Kasumi-1 (cell line): Measurements from ENCODE around the gene EBF3.
A peak's percentile ranks its signal among the peaks of the same experiment; 100 is the strongest.

Source experiments
- DNase-seq, 2 experiments: peaks; one replicate each; lab custom pipeline; 2025; lab: John Stamatoyannopoulos, UW

EBF3 gene

GRCh38 chr10:129833994-129834739, 129.9 kb downstream of the EBF3 start:
- DNase-seq, result no peak

GRCh38 chr10:129833468-129833950, 130.6 kb downstream of the EBF3 start:
- DNase-seq, result no peak

GRCh38 chr10:129832573-129833467, 131.3 kb downstream of the EBF3 start:
- DNase-seq, result no peak

GRCh38 chr10:129831150-129831549, 132.9 kb downstream of the EBF3 start:
- DNase-seq, result no peak

GRCh38 chr10:129825826-129826225, 138.2 kb downstream of the EBF3 start:
- no peak for DNase-seq

GRCh38 chr10:129825221-129825620, 138.9 kb downstream of the EBF3 start:
- no peak for DNase-seq

GRCh38 chr10:129820451-129820850, 143.6 kb downstream of the EBF3 start:
- no peak for DNase-seq

GRCh38 chr10:129816656-129817045, 147.4 kb downstream of the EBF3 start:
- no peak for DNase-seq

- no peak for DNase-seq
Observed at GRCh38 chr10:129815898-129816655, 148.0 kb downstream of the EBF3 start.

- no peak for DNase-seq
Observed at GRCh38 chr10:129814681-129815646, 149.1 kb downstream of the EBF3 start.

GRCh38 chr10:129812398-129812797, 151.7 kb downstream of the EBF3 start:
- DNase-seq, result no peak

- no peak for DNase-seq
Observed at GRCh38 chr10:129811208-129811607, 152.9 kb downstream of the EBF3 start.

GRCh38 chr10:129809841-129810240, 154.2 kb downstream of the EBF3 start:
- no peak for DNase-seq

GRCh38 chr10:129809431-129809830, 154.6 kb downstream of the EBF3 start:
- no peak for DNase-seq

- no peak for DNase-seq
Observed at GRCh38 chr10:129808092-129808983, 155.7 kb downstream of the EBF3 start.

GRCh38 chr10:129807211-129807610, 156.9 kb downstream of the EBF3 start:
- no peak for DNase-seq

GRCh38 chr10:129800796-129801340, 163.2 kb downstream of the EBF3 start:
- DNase-seq, result no peak

GRCh38 chr10:129799942-129800341, 164.1 kb downstream of the EBF3 start:
- DNase-seq, result no peak

- peak in 1 of 2 experiments; percentile 5 for DNase-seq
Observed at GRCh38 chr10:129796710-129797420, 167.2 kb downstream of the EBF3 start.
